ENCODE measurements around the gene ARID1B. TPM values are rescaled to one million over a fixed set of nuclear protein-coding genes. Genes with fewer than 3 reads are reported as not detected.

ARID1B gene
- total RNA-seq, 2 donors from 2014 or later = 65.1 to 99.4 TPM

- H3K4me3 ChIP-seq = no peak overlapping the region
- no peaks in the 10 kb centered on the region for H3K4me1 ChIP-seq (replicated peaks)
- intact Hi-C loops (cut with DNase I) = no loop called here
- 90% methylated on average over 6 of the region's 6 CpGs for WGBS
- no peak for DNase-seq (ENCODE audit: low spot score)
- TF ChIP-seq POLR2A (IDR thresholded peaks at IDR 0.05) = no peak
- no peak for TF ChIP-seq POLR2AphosphoS5 (IDR thresholded peaks at IDR 0.05)
- H3K27ac ChIP-seq = no peak overlapping the region
- no peaks in the 10 kb centered on the region for H3K27me3 ChIP-seq (replicated peaks; ENCODE audit: insufficient read depth)
- H3K36me3 ChIP-seq = peaks cover 13 to 19% of the 10 kb centered on the region in 2 donors
- no peaks in the 10 kb centered on the region for H3K9me3 ChIP-seq
These were observed 426.6 kb downstream of the ARID1B start for GRCh38 chr6:157203764-157204163.

GRCh38 chr6:157205473-157206358, 428.5 kb downstream of the ARID1B start:
- no peak for TF ChIP-seq POLR2A (IDR thresholded peaks at IDR 0.05)
- TF ChIP-seq POLR2AphosphoS5 (IDR thresholded peaks at IDR 0.05) = no peak
- TF ChIP-seq, protein P1, sequence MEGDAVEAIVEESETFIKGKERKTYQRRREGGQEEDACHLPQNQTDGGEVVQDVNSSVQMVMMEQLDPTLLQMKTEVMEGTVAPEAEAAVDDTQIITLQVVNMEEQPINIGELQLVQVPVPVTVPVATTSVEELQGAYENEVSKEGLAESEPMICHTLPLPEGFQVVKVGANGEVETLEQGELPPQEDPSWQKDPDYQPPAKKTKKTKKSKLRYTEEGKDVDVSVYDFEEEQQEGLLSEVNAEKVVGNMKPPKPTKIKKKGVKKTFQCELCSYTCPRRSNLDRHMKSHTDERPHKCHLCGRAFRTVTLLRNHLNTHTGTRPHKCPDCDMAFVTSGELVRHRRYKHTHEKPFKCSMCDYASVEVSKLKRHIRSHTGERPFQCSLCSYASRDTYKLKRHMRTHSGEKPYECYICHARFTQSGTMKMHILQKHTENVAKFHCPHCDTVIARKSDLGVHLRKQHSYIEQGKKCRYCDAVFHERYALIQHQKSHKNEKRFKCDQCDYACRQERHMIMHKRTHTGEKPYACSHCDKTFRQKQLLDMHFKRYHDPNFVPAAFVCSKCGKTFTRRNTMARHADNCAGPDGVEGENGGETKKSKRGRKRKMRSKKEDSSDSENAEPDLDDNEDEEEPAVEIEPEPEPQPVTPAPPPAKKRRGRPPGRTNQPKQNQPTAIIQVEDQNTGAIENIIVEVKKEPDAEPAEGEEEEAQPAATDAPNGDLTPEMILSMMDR (IDR thresholded peaks at IDR 0.05) = no peak

DNA sequence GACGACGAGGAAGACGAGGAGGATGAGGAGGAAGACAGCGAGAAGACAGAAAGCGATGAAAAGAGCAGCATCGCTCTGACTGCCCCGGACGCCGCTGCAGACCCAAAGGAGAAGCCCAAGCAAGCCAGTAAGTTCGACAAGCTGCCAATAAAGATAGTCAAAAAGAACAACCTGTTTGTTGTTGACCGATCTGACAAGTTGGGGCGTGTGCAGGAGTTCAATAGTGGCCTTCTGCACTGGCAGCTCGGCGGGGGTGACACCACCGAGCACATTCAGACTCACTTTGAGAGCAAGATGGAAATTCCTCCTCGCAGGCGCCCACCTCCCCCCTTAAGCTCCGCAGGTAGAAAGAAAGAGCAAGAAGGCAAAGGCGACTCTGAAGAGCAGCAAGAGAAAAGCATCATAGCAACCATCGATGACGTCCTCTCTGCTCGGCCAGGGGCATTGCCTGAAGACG, 429.2 kb downstream of the ARID1B start:
- no peak for DNase-seq (ENCODE audit: low spot score)
- Histone ChIP-seq H3K4me1 (replicated peaks) (no peaks in the 10 kb centered on the region), H3K27ac (no peak overlapping the region), H3K27me3 (replicated peaks; ENCODE audit: insufficient read depth) (no peaks in the 10 kb centered on the region), H3K4me3 (no peak overlapping the region), H3K36me3 (peaks cover 8% of the 10 kb centered on the region in 2 donors), H3K9me3 (no peaks in the 10 kb centered on the region)
- TF ChIP-seq, protein P1 (IDR thresholded peaks at IDR 0.05) = no peak
- TF ChIP-seq POLR2AphosphoS5 (IDR thresholded peaks at IDR 0.05) (no peak), POLR2A (IDR thresholded peaks at IDR 0.05) (no peak)
- 88% methylated on average over 23 of the region's 23 CpGs for WGBS
- intact Hi-C loops (cut with DNase I) = no loop called here

More at GRCh38 chr6:157205473-157206358, 428.5 kb downstream of the ARID1B start:
- peaks cover 13 to 15% of the 10 kb centered on the region in 2 donors for H3K36me3 ChIP-seq
- H3K4me1 ChIP-seq (replicated peaks) = no peaks in the 10 kb centered on the region
- H3K4me3 ChIP-seq = no peak overlapping the region
- WGBS = 64% methylated on average over 11 of the region's 11 CpGs
- peak overlapping the region in 1 of 2 donors; percentile 2 for H3K27ac ChIP-seq
- DNase-seq (ENCODE audit: low spot score) = no peak
- H3K9me3 ChIP-seq = no peaks in the 10 kb centered on the region
- intact Hi-C loops (cut with DNase I) = no loop called here
- H3K27me3 ChIP-seq (replicated peaks; ENCODE audit: insufficient read depth) = no peaks in the 10 kb centered on the region

- Histone ChIP-seq H3K4me1 (replicated peaks) (no peaks in the 10 kb centered on the region), H3K27ac (no peak overlapping the region), H3K9me3 (no peaks in the 10 kb centered on the region), H3K27me3 (replicated peaks; ENCODE audit: insufficient read depth) (no peaks in the 10 kb centered on the region), H3K4me3 (no peak overlapping the region), H3K36me3 (peaks cover 6 to 8% of the 10 kb centered on the region in 2 donors)
- DNase-seq (ENCODE audit: low spot score) = no peak
- WGBS = 95% methylated on average over 15 of the region's 15 CpGs
- intact Hi-C loops (cut with DNase I) = no loop called here
- TF ChIP-seq POLR2A (IDR thresholded peaks at IDR 0.05) = no peak
- TF ChIP-seq, protein P1 (IDR thresholded peaks at IDR 0.05) = no peak
- TF ChIP-seq POLR2AphosphoS5 (IDR thresholded peaks at IDR 0.05) = no peak
These were observed 430.4 kb downstream of the ARID1B start for GRCh38 chr6:157207521-157208076.

GRCh38 chr6:157209865-157210530, 432.8 kb downstream of the ARID1B start:
- H3K9me3 ChIP-seq = no peaks in the 10 kb centered on the region
- H3K4me3 ChIP-seq = no peak overlapping the region
- H3K4me1 ChIP-seq (replicated peaks) = no peaks in the 10 kb centered on the region
- H3K36me3 ChIP-seq = peaks cover 0 to 8% of the 10 kb centered on the region in 2 donors
- intact Hi-C loops (cut with DNase I) = no loop called here
- 88% methylated on average over 10 of the region's 10 CpGs for WGBS
- TF ChIP-seq POLR2A (IDR thresholded peaks at IDR 0.05) (no peak), POLR2AphosphoS5 (IDR thresholded peaks at IDR 0.05) (no peak)
- TF ChIP-seq, protein P1 (IDR thresholded peaks at IDR 0.05) = no peak
- H3K27ac ChIP-seq = no peak overlapping the region
- no peaks in the 10 kb centered on the region for H3K27me3 ChIP-seq (replicated peaks; ENCODE audit: insufficient read depth)
- no peak for DNase-seq (ENCODE audit: low spot score)

Data from prostate gland (tissue), 2 donors.